T-helper 1 cell treated with Interleukin-12 subunit alpha and Interleukin-12 subunit beta and Interleukin-4 antibody, amounts not matched to agents 30 μg/mL and 1 μg/mL, for 36 hours (primary cell): ENCODE data around the gene TBC1D17.

Experiments
- H3K27ac Mint-ChIP-seq: one replicate; pipeline ENCODE4 v1.8.0; 2021; ENCODE audit warnings: mild to moderate bottlenecking, mixed read lengths
- H3K27me3 Mint-ChIP-seq: one replicate; pipeline ENCODE4 v1.8.0; 2021; ENCODE audit warnings: low read depth, mixed read lengths
- H3K36me3 Mint-ChIP-seq: one replicate; pipeline ENCODE4 v1.8.0; 2021; ENCODE audit warnings: low read depth, mixed read lengths
- H3K4me1 Mint-ChIP-seq: one replicate; pipeline ENCODE4 v1.8.0; 2021; ENCODE audit warnings: low read depth, mixed read lengths
- H3K4me3 Mint-ChIP-seq: one replicate; pipeline ENCODE4 v1.8.0; 2021; ENCODE audit warnings: mild to moderate bottlenecking, moderate library complexity, mixed read lengths
- H3K9me3 Mint-ChIP-seq: one replicate; pipeline ENCODE4 v1.8.0; 2021; ENCODE audit warnings: mixed read lengths

TBC1D17 gene

GRCh38 chr19:49874503-49875157 lies 2.9 kb upstream of the TBC1D17 start:
- Mint-ChIP-seq H3K4me1 (peaks cover 38% of the 10 kb centered on the region), H3K36me3 (peaks cover 8% of the 10 kb centered on the region), H3K4me3 (no peak overlapping the region), H3K9me3 (no peaks in the 10 kb centered on the region), H3K27me3 (no peaks in the 10 kb centered on the region), H3K27ac (peak overlapping the region; percentile 18)

- peaks cover 8% of the 10 kb centered on the region for H3K36me3 Mint-ChIP-seq
These were observed 2.3 kb upstream of the TBC1D17 start for GRCh38 chr19:49875177-49875576.

GRCh38 chr19:49875857-49876421 lies 1.6 kb upstream of the TBC1D17 start:
- Mint-ChIP-seq H3K36me3 (peaks cover 8% of the 10 kb centered on the region), H3K4me1 (peaks cover 32% of the 10 kb centered on the region), H3K27ac (no peak overlapping the region), H3K4me3 (no peak overlapping the region), H3K27me3 (no peaks in the 10 kb centered on the region), H3K9me3 (no peaks in the 10 kb centered on the region)

More at GRCh38 chr19:49875177-49875576, 2.3 kb upstream of the TBC1D17 start:
- no peak overlapping the region for H3K4me3 Mint-ChIP-seq
- H3K27me3 Mint-ChIP-seq = no peaks in the 10 kb centered on the region
- peaks cover 36% of the 10 kb centered on the region for H3K4me1 Mint-ChIP-seq
- H3K9me3 Mint-ChIP-seq = no peaks in the 10 kb centered on the region
- no peak overlapping the region for H3K27ac Mint-ChIP-seq

- no peak overlapping the region for H3K27ac Mint-ChIP-seq
These were observed 981 bp upstream of the TBC1D17 start for GRCh38 chr19:49876422-49877019.

GRCh38 chr19:49877879-49878743 lies 609 bp downstream of the TBC1D17 start:
- H3K27me3 Mint-ChIP-seq = no peaks in the 10 kb centered on the region
- peaks cover 13% of the 10 kb centered on the region for H3K36me3 Mint-ChIP-seq
- no peaks in the 10 kb centered on the region for H3K9me3 Mint-ChIP-seq
- no peak overlapping the region for H3K4me3 Mint-ChIP-seq
- peaks cover 27% of the 10 kb centered on the region for H3K4me1 Mint-ChIP-seq
- no peak overlapping the region for H3K27ac Mint-ChIP-seq

More at GRCh38 chr19:49876422-49877019, 981 bp upstream of the TBC1D17 start:
- no peak overlapping the region for H3K4me3 Mint-ChIP-seq
- peaks cover 8% of the 10 kb centered on the region for H3K36me3 Mint-ChIP-seq
- H3K27me3 Mint-ChIP-seq = no peaks in the 10 kb centered on the region
- H3K9me3 Mint-ChIP-seq = no peaks in the 10 kb centered on the region
- H3K4me1 Mint-ChIP-seq = peaks cover 32% of the 10 kb centered on the region

- Mint-ChIP-seq H3K9me3 (no peaks in the 10 kb centered on the region), H3K27ac (peak overlapping the region; percentile 69), H3K36me3 (peaks cover 19% of the 10 kb centered on the region), H3K4me1 (peaks cover 27% of the 10 kb centered on the region), H3K27me3 (no peaks in the 10 kb centered on the region), H3K4me3 (no peak overlapping the region)
These were observed 1.2 kb downstream of the TBC1D17 start for GRCh38 chr19:49878744-49879070.

- H3K27me3 Mint-ChIP-seq = no peaks in the 10 kb centered on the region
- H3K27ac Mint-ChIP-seq = peak overlapping the region; percentile 69
- no peaks in the 10 kb centered on the region for H3K9me3 Mint-ChIP-seq
- peaks cover 22% of the 10 kb centered on the region for H3K36me3 Mint-ChIP-seq
- H3K4me1 Mint-ChIP-seq = peaks cover 26% of the 10 kb centered on the region
- peak overlapping the region; percentile 30 for H3K4me3 Mint-ChIP-seq
These were observed 1.9 kb downstream of the TBC1D17 start for GRCh38 chr19:49879243-49879963.

- Mint-ChIP-seq H3K27me3 (no peaks in the 10 kb centered on the region), H3K4me3 (no peak overlapping the region), H3K36me3 (peaks cover 28% of the 10 kb centered on the region), H3K4me1 (peaks cover 22% of the 10 kb centered on the region), H3K9me3 (no peaks in the 10 kb centered on the region), H3K27ac (no peak overlapping the region)
These were observed 2.8 kb downstream of the TBC1D17 start for GRCh38 chr19:49880162-49880869.

- Mint-ChIP-seq H3K4me1 (peaks cover 17% of the 10 kb centered on the region), H3K27me3 (no peaks in the 10 kb centered on the region), H3K27ac (no peak overlapping the region), H3K9me3 (no peaks in the 10 kb centered on the region), H3K36me3 (peaks cover 28% of the 10 kb centered on the region), H3K4me3 (no peak overlapping the region)
These were observed 3.7 kb downstream of the TBC1D17 start for GRCh38 chr19:49881186-49881585.

GRCh38 chr19:49881672-49882394 lies 4.3 kb downstream of the TBC1D17 start:
- H3K4me1 Mint-ChIP-seq = peaks cover 17% of the 10 kb centered on the region
- no peaks in the 10 kb centered on the region for H3K9me3 Mint-ChIP-seq
- H3K27me3 Mint-ChIP-seq = no peaks in the 10 kb centered on the region
- H3K4me3 Mint-ChIP-seq = no peak overlapping the region
- no peak overlapping the region for H3K27ac Mint-ChIP-seq
- peaks cover 31% of the 10 kb centered on the region for H3K36me3 Mint-ChIP-seq

GRCh38 chr19:49882643-49883042 lies 5.1 kb downstream of the TBC1D17 start:
- peaks cover 31% of the 10 kb centered on the region for H3K36me3 Mint-ChIP-seq
- H3K27me3 Mint-ChIP-seq = no peaks in the 10 kb centered on the region
- H3K4me3 Mint-ChIP-seq = no peak overlapping the region

GRCh38 chr19:49883094-49883493 lies 5.6 kb downstream of the TBC1D17 start:
- Mint-ChIP-seq H3K4me3 (no peak overlapping the region), H3K27ac (no peak overlapping the region), H3K36me3 (peaks cover 29% of the 10 kb centered on the region), H3K9me3 (no peaks in the 10 kb centered on the region), H3K4me1 (peaks cover 14% of the 10 kb centered on the region), H3K27me3 (no peaks in the 10 kb centered on the region)

More at GRCh38 chr19:49882643-49883042, 5.1 kb downstream of the TBC1D17 start:
- peaks cover 17% of the 10 kb centered on the region for H3K4me1 Mint-ChIP-seq
- H3K9me3 Mint-ChIP-seq = no peaks in the 10 kb centered on the region
- H3K27ac Mint-ChIP-seq = no peak overlapping the region

GRCh38 chr19:49884109-49884508 lies 6.6 kb downstream of the TBC1D17 start:
- no peak overlapping the region for H3K4me3 Mint-ChIP-seq
- peaks cover 6% of the 10 kb centered on the region for H3K4me1 Mint-ChIP-seq
- no peaks in the 10 kb centered on the region for H3K9me3 Mint-ChIP-seq
- H3K27ac Mint-ChIP-seq = no peak overlapping the region
- no peaks in the 10 kb centered on the region for H3K27me3 Mint-ChIP-seq
- H3K36me3 Mint-ChIP-seq = peaks cover 30% of the 10 kb centered on the region
